Measurements from ENCODE around the gene NKTR. TPM values are rescaled to one million over a fixed set of nuclear protein-coding genes. Genes with fewer than 3 reads are reported as not detected.

NKTR gene
- total and polyA plus RNA-seq, 2 experiments from 2014 or later = 81.3 to 117 TPM

DNA sequence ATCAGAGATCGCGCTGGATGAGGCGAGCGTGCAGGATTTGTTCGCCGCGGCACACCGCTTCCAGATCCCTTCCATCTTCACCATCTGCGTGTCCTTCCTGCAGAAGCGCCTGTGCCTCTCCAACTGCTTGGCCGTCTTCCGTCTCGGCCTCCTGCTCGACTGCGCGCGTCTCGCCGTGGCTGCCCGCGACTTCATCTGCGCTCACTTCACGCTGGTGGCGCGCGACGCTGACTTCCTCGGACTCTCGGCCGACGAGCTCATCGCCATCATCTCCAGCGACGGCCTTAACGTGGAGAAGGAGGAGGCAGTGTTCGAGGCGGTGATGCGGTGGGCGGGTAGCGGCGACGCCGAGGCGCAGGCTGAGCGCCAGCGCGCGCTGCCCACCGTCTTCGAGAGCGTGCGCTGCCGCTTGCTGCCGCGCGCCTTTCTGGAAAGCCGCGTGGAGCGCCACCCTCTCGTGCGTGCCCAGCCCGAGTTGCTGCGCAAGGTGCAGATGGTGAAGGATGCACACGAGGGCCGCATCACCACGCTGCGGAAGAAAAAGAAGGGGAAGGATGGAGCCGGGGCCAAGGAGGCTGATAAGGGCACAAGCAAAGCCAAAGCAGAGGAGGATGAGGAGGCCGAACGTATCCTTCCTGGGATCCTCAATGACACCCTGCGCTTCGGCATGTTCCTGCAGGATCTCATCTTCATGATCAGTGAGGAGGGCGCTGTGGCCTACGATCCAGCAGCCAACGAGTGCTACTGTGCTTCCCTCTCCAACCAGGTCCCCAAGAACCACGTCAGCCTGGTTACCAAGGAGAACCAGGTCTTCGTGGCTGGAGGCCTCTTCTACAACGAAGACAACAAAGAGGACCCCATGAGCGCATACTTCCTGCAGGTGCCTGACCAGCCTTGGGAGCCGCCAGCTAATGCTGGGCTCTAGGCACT, 85.7 kb downstream of the NKTR start (continued):
- TF ChIP-seq, protein P1, sequence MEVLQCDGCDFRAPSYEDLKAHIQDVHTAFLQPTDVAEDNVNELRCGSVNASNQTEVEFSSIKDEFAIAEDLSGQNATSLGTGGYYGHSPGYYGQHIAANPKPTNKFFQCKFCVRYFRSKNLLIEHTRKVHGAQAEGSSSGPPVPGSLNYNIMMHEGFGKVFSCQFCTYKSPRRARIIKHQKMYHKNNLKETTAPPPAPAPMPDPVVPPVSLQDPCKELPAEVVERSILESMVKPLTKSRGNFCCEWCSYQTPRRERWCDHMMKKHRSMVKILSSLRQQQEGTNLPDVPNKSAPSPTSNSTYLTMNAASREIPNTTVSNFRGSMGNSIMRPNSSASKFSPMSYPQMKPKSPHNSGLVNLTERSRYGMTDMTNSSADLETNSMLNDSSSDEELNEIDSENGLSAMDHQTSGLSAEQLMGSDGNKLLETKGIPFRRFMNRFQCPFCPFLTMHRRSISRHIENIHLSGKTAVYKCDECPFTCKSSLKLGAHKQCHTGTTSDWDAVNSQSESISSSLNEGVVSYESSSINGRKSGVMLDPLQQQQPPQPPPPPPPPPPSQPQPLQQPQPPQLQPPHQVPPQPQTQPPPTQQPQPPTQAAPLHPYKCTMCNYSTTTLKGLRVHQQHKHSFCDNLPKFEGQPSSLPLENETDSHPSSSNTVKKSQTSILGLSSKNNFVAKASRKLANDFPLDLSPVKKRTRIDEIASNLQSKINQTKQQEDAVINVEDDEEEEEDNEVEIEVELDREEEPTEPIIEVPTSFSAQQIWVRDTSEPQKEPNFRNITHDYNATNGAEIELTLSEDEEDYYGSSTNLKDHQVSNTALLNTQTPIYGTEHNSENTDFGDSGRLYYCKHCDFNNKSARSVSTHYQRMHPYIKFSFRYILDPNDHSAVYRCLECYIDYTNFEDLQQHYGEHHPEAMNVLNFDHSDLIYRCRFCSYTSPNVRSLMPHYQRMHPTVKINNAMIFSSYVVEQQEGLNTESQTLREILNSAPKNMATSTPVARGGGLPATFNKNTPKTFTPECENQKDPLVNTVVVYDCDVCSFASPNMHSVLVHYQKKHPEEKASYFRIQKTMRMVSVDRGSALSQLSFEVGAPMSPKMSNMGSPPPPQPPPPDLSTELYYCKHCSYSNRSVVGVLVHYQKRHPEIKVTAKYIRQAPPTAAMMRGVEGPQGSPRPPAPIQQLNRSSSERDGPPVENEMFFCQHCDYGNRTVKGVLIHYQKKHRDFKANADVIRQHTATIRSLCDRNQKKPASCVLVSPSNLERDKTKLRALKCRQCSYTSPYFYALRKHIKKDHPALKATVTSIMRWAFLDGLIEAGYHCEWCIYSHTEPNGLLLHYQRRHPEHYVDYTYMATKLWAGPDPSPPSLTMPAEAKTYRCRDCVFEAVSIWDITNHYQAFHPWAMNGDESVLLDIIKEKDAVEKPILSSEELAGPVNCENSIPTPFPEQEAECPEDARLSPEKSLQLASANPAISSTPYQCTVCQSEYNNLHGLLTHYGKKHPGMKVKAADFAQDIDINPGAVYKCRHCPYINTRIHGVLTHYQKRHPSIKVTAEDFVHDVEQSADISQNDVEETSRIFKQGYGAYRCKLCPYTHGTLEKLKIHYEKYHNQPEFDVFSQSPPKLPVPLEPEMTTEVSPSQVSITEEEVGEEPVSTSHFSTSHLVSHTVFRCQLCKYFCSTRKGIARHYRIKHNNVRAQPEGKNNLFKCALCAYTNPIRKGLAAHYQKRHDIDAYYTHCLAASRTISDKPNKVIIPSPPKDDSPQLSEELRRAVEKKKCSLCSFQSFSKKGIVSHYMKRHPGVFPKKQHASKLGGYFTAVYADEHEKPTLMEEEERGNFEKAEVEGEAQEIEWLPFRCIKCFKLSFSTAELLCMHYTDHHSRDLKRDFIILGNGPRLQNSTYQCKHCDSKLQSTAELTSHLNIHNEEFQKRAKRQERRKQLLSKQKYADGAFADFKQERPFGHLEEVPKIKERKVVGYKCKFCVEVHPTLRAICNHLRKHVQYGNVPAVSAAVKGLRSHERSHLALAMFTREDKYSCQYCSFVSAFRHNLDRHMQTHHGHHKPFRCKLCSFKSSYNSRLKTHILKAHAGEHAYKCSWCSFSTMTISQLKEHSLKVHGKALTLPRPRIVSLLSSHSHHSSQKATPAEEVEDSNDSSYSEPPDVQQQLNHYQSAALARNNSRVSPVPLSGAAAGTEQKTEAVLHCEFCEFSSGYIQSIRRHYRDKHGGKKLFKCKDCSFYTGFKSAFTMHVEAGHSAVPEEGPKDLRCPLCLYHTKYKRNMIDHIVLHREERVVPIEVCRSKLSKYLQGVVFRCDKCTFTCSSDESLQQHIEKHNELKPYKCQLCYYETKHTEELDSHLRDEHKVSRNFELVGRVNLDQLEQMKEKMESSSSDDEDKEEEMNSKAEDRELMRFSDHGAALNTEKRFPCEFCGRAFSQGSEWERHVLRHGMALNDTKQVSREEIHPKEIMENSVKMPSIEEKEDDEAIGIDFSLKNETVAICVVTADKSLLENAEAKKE (CRISPR knock-in tag; IDR thresholded peaks at IDR 0.05) = no peak
- TF ChIP-seq POLR2AphosphoS5 (IDR thresholded peaks at IDR 0.05; ENCODE audit: low read depth) (no peak), NANOG (IDR thresholded peaks at IDR 0.05; ENCODE audit: borderline replicate concordance) (no peak), EZH2phosphoT487 (IDR thresholded peaks at IDR 0.05; ENCODE audit: unreplicated experiment) (no peak), ZNF331 (CRISPR knock-in tag; IDR thresholded peaks at IDR 0.05; ENCODE audit: low read depth) (no peak), ZNF114 (CRISPR knock-in tag; IDR thresholded peaks at IDR 0.05) (no peak), JUNB (IDR thresholded peaks at IDR 0.05; ENCODE audit: unreplicated experiment) (no peak), EZH2 (IDR thresholded peaks at IDR 0.05; ENCODE audit: low read depth, unreplicated experiment) (no peak), ETS1 (IDR thresholded peaks at IDR 0.05) (no peak), CREB1 (CRISPR knock-in tag; IDR thresholded peaks at IDR 0.05; ENCODE audit: low read depth) (no peak)
- TF ChIP-seq, protein P2, sequence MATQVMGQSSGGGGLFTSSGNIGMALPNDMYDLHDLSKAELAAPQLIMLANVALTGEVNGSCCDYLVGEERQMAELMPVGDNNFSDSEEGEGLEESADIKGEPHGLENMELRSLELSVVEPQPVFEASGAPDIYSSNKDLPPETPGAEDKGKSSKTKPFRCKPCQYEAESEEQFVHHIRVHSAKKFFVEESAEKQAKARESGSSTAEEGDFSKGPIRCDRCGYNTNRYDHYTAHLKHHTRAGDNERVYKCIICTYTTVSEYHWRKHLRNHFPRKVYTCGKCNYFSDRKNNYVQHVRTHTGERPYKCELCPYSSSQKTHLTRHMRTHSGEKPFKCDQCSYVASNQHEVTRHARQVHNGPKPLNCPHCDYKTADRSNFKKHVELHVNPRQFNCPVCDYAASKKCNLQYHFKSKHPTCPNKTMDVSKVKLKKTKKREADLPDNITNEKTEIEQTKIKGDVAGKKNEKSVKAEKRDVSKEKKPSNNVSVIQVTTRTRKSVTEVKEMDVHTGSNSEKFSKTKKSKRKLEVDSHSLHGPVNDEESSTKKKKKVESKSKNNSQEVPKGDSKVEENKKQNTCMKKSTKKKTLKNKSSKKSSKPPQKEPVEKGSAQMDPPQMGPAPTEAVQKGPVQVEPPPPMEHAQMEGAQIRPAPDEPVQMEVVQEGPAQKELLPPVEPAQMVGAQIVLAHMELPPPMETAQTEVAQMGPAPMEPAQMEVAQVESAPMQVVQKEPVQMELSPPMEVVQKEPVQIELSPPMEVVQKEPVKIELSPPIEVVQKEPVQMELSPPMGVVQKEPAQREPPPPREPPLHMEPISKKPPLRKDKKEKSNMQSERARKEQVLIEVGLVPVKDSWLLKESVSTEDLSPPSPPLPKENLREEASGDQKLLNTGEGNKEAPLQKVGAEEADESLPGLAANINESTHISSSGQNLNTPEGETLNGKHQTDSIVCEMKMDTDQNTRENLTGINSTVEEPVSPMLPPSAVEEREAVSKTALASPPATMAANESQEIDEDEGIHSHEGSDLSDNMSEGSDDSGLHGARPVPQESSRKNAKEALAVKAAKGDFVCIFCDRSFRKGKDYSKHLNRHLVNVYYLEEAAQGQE (IDR thresholded peaks at IDR 0.05; ENCODE audit: unreplicated experiment) = no peak

Data from GM23338 (cell line).